Measurements from ENCODE around the gene FTCD.
"Not testable (repeated sequence)": the region's sequence is repeated elsewhere in the genome, so short reads cannot be mapped to it uniquely, and the experiment has no call there.

FTCD gene

DNA sequence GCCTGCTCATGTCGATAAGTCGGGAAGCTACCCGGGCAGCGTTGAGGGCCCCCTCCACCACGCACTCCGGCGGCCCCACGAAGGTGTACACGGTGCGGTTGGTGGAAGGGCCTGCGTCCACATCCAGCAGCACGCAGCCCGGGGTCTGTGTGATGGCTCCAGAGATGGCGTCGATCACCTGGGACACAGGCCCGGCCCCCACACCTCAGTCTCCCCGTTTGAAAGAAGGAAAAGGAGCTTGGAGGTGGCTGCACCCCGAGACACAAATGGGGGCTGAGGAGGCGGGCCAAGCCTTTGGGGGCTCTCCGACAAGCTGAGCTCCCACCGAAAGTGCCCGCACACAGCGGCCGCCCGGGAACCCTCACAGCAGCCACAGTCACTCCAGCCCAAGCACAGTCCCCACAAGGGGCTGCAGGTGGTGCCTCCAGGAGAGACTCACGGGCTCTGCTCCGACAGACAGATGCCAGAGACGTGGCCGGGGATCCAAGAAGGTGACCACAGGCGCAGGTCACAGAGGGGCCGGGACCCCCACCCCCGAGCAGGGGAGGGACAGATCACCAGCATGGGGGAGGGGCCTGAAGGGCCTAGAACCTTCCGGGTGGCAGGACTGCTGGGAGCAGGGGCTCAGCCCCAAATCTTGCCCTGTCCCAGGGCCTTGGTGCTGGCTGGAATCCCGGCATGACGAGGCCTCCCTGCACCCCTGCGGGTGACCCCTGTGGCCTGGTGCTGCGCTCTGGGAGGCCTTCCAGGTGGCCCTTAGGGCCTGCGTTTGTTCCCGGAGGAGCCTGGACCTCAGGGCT, 1.0 kb downstream of the FTCD start:
- H3K4me3 ChIP-seq (ENCODE audit: low read depth, low read length): no peak overlapping the region

DNA sequence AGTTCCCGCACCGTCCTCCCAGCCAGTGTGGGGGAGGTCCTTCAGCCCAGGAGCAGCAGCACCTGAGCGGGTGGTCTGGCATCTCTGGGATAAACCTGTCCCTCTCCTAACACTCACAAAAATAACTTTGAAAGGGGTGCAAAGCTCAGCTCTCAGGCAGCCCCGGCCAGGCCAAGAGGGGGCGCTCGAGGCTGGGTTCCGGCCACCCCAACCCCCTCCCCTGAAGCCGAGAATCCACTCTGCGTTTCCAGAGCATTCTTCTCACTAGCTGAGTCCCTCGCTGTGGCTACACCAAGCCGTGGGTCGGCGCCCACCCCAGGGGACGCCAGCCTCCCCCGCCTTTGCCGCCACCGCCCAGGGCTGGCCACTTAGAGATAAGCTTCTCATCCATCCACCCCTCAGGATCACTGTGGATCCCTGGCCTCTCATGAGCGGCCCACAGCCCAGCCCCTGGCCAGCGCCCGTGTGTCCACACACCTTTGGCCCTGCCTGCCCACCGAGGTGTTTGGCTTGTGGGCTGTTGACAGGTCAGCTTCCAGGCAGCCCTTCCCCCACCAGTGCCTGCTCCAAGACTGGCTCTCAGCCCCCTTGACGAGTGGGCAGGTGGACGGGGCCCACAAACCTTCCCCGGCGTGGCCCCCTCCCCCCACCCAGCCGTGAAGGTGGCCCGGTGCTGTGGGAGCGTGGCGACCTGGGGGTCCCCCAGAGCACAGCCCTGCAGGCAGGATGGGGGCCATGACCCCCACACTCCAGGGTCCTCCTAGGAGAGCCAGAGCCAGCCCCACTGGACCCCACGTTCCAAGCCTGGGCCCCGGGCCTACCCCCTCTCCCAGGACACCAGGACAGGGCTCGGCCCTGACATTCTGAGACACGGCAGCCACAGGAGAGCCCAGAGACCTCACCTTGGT, 1.9 kb downstream of the FTCD start:
- no peak overlapping the region for H3K4me3 ChIP-seq (ENCODE audit: low read depth, low read length)

DNA sequence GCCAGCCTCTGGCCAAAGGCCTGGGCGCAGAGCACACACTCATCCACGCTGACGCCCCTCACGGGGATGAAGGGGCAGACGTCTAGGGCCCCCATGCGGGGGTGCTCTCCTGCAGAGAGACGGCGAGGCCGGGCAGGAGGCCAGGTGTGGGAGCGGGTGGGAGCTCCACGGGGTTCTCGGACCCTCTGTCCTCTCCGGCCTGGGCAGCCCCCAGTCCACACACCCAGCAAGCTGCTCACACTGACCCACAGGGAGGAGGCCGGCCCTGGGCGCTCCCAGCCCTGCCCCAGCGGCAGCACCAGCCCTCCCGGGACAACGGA, 2.5 kb downstream of the FTCD start:
- no peak overlapping the region for H3K4me3 ChIP-seq (ENCODE audit: low read depth, low read length)

DNA sequence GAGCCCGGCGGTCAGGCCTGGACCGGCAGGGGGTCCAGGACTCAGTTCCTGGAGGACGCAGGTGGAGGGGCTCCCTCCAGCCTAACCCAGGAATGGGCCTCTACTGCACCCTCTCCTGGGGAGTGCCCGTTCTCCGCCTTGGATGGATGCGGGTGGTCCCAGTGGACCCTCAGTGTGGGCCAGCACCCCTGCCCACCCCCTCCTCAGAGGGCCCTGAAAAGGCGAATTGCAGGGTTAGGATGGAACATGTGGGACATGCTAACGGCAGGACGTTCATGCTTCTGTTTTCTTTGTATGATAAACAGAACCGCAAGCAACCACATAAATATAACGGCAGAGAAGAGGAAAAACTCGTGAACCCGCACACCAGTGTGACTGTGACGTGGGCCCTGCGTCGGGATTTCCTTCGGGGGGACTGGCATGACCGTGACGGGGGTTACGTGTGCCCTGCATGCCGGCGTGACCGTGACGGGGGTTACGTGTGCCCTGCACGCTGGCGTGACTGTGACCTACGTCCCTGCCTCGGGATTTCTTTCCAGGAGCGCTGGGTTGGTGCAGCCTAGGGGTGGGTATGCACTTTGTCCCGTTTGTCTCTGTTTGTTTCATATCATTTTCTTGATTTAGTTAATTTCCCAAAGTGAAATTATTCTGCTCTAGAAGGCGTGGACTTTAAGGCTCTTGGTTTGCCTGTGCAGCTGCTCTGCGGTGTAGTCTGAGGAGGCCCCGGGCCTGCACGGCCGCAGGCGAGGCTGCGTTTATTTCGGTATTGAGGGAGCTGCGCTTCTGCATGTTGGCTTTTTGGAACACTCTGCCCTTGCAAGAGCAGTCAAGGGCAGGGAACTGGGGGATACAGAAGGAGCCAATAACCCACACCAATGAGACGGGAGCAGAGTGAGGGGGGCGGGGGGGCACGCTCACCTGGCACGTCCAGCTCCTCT, 3.1 kb downstream of the FTCD start:
- no peak overlapping the region for H3K4me3 ChIP-seq (ENCODE audit: low read depth, low read length)

DNA sequence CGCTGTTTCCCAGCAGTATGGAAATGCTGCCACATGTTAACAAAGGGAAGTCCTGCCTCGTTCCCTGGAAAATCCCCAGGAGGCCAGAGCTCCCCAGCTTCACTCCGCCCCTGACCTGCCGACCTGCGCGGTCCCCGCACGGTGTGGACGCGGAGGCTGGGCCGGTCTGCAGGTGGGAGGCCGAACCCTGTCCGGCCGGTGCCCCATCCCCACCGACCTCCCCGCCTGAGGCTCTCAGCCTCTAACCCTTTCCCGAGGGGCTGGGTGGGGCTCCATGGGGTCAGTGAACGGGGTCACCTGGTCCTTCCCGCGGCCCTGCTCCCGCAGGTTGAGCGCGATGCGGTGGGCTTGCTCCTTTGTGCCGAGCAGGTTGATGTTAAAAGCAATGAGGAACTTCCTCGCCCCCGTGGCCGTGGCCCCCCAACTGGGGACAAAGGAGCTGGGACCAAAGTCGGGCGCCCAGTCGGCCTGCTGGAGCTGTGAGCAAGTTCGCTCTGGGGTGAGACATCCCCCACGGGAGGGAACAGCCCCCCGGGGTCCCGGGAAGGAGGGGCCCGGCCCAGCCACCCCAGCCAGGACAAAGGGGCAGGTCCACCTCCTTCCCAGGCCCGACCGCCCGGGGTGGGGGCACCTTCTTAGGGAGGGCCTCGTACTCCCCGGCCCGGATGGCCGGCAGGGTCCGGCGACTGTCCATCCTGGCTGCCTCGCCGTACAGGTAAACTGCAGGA, 4.0 kb downstream of the FTCD start:
- H3K4me3 ChIP-seq (ENCODE audit: low read depth, low read length): no peak overlapping the region

DNA sequence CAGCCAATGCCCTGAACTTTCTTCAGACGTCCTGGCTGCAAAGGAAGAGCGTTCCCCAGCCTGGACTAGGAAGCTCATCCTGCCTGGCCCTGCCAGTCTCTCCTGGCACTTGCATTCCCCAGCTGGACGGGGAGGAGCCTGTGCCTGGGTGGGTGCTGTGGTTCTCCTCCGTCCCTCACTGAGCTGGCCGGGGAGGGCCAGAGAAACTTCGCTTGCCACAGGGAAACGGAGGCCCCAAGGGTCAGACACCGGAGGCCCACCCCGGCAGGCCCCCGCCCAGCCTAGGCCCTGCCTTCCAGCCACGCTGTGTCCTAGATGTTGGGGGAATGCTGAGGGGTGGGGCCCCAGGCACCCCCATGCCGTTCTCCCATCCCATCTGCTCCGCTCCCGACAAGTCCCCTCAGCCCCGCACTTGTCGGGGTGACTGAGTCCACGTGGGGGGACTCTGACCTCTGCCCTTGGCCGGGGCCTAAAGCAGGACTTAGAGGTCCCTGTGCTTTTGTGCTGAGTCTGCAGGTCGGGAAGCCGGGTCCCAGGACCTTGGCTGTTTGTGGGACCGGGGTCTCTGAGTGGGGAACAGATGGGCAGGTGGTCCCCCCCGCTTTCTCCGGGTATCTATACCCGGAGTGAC, 4.8 kb downstream of the FTCD start:
- H3K4me3 ChIP-seq (ENCODE audit: low read depth, low read length): no peak overlapping the region

DNA sequence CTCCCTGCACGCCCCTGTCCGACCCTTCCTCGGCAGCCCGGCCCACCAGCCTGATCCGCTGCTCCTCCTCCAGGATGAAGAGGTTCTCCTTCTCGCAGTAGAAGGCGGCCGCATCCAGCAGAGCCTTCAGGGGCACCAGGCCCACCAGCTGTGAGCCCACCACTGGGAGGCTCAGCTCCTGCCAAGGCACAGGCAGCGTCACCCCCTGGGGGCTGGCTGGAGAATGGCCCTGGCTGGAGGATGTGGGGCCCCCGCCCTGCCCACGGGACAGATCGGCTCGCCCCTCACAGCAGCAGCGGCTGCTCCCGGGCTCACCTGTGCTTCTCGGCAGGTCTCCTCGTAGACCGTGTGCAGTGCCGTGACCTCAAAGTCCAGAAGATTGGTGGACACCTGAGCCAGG, 5.3 kb downstream of the FTCD start:
- H3K4me3 ChIP-seq (ENCODE audit: low read depth, low read length): no peak overlapping the region

DNA sequence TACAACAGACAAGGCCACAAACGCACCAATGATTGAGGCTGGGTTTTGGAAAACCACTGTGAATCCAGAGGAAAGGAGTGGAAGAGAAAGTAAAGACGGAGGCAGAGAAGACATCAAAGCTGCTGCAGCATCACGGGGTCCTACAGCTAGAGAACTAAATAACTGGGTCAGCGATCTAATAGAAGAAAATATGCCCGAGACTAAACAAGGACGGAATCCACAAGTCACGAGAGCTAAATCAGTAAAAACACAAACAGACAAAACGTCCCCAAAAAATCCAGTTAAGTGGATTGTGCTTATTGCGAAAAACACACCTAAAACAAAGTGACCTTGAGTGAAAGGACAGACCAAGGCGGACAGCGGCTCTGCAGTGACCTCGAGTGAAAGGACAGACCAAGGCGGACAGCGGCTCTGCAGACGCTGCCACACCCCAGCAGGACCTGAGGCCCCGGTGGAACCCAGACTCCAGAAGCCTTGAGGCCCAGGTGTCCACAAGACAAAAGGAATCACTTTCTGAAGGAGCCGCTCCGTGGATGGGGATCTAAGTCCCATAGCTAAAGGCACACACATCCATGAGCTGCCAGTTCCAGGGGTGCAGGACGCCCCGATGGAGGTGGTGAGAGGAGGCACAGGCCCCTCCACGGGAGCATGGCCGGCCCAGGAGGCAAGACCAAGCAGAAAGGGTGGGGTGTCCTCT, 6.0 kb downstream of the FTCD start:
- no peak overlapping the region for H3K4me3 ChIP-seq (ENCODE audit: low read depth, low read length)

DNA sequence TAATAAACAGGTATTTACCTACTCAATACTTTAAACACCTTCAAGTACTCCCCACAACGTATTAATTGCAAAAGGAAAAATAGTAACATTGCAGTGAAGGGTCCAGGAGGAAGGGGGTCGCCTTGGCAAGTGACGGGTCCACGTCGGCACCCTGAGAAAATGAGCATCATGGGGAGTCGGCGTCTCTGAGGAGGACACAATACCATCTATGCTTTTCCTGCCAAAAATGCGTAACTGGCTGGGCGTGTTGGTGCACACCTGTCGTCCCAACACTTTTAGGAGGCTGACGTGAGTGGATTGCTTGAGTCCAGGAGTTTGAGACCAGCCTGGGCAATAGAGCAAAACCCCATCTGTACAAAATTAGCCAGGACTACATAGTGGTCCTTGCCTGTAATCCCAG, 7.3 kb downstream of the FTCD start:
- no peak overlapping the region for H3K4me3 ChIP-seq (ENCODE audit: low read depth, low read length)

DNA sequence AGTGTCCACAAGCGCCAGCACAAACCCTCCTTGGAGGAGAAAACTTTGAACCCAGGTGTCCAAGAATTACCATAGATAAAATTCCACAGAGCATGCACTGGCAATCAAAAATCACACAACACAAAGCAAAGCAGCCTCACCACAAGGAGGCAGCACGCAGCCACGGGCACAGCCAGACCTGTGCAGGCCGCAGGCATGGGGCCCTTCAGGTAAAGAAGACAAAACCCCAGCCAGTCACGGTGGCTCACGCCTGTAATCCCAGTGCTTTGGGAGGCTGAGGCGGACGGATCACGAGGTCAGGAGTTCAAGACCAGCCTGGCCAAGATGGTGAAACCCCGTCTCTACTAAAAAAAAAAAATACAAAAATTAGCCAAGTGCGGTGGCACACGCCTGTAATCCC, 8.0 kb downstream of the FTCD start:
- not testable (repeated sequence) for H3K4me3 ChIP-seq (ENCODE audit: low read depth, low read length)

DNA sequence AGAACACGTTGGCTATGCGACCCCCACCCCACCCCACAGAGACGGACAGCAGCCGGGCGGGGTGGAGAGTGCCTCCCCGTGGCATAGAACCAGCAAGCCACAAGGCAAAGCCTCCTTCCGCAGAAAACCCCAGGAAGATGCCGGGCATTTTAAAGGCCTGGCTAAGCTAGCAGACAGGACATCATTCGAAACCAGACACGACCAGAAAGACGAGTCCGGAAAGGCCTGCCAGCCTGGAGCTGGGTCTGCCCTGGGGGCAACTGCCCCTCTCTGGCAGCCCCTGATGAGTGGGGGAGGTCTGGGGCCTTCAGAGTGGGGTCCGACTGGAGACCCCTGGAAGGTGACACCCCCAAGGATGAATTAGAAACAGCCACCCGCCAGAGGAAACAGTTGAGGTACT, 8.5 kb downstream of the FTCD start:
- no peak overlapping the region for H3K4me3 ChIP-seq (ENCODE audit: low read depth, low read length)

DNA sequence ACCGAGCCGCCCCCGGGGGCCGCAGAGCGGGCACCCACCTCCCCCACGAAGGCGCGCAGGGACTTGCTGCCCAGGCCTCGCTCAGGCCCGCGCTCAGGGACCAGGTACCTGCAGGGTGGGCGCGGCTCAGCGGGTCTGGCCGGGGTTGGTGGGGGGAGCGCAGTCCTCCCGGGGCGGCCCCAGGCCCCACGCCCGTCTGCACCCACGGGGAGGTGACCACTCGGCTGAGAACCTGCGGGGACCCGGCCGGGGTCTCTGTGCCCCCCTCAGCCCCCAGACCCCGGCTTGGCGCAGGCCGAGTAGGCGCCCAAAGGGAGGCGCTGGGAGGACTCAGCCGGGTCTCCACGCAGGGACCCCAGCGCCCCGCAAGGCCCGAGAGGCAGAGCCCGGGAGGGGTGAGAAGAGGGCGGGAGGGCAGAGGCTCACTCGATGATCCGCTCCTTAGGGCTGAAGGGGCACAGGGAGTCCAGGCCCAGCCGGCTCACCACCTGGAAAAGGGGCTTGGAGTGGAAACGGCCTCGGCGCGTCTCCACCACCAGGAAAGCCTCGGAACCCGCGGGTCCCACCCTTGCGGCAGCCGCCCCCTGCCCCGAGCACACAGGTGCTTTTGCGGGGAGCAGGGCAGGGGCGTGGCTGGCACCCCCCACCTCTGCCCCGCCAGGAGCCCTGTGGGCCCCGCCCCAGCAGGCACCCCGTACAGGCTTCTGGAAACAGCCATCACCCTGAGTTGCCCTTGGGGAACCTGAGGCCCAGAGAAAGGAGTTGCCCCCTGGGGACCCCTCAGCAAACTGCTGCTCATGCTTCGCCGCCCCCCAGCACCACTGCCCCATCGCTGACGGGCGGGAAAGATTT, 9.3 kb downstream of the FTCD start:
- no peak overlapping the region for H3K4me3 ChIP-seq (ENCODE audit: low read depth, low read length)

DNA sequence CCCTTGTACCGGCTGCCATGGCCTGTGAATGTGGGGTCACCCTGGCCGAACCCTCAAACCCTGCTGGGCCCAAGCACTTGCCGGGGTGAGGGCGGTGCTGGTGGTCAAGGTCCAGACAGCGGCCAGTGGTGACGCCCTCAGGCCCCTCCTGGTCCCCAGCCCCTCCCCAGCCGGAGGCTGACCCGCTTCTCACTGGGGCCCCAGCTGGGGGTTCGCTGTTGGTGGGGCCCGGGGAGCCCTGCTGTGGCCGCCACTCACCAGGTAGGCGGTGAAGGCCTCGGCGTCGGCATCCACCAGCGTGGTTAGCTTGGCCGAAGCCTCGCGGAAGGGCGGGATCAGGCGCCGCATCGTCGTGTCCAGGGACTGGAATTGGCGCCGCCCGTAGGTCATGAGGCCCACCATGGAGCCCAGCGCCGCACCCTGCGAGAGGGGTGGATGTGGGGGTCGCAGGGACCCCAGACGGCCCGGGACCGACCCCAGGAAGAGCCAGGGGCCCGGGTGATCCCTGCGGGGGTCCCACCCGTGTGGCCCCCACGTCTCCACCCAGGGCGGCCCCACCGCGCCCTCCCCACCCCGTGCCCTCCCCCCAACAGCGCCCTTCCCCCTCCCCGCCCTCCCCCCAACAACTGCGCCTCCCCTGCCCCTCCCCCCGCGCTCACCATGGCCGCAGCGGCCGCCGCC, 10.1 kb downstream of the FTCD start:
- H3K4me3 ChIP-seq (ENCODE audit: low read depth, low read length): no peak overlapping the region

DNA sequence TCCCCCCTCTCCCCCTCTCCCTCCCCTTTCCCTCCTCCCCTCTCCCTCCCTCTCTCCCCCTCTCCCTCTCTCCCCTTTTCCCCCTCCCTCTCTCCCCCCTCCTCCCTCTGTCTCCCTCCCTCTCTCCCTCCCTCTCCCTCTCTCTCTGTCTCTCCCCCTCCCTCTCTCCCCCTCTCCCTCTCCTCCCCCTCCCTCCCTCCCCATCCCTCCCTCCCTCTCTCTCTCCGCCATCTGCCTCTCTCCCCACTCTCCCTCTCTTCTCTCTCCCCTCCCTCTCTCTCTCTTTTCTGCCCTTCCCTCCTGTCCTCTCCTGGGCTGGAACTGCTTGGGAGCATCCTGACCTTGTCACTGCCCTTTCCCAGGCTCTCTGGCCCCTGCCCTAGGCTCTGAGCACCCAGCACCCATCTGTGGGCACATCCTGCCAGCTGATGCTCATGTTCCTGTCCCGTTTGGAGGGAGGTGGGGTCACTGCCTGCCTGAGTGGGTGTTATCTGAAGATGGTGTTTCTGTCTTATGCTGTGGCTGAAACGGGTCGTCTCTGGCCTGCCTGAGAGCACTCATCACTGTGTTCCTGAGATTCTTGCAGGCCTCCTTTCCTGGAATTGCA, 10.8 kb downstream of the FTCD start:
- H3K4me3 ChIP-seq (ENCODE audit: low read depth, low read length): no peak overlapping the region

DNA sequence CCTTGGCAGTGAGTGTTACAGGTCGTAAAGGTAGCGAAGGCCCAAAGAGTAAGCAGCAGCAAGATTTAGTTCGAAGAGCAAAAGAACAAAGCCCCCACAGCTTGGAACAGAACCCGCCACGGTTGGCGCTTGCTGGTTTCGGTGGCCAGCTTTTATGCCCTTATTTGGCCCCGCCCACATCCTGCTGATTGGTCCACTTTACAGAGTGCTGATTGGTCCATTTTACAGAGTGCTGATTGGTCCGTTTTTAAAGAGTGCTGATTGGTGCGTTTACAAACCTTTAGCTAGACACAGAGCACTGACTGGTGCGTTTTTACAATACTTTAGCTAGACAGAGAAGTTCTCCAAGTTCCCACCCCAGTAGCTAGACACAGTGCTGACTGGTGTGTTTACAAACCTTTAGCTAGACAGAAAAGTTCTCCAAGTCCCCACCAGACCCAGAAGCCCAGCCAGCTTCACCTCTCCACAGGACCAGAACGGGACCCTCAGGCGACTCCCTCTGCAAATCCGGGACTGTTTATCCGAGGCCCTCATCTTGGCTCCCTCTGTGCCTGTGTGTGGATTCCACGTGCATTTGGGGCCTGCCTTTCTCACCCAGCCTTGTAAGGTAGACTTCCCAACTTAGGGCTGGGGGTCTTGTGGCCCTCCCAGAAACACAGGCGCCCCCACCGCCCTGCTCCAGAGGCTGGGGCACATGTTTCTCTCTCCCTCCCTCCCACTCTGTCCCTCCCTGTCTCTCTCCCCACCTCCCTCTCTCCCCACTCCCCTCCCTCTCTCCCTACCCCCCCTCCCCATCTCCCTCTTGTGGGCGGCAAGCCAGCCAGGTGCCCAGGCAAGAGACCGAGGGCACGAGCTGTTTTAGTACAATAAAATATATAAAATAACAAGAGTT, 12.6 kb downstream of the FTCD start:
- H3K4me3 ChIP-seq (ENCODE audit: low read depth, low read length): no peak overlapping the region

DNA sequence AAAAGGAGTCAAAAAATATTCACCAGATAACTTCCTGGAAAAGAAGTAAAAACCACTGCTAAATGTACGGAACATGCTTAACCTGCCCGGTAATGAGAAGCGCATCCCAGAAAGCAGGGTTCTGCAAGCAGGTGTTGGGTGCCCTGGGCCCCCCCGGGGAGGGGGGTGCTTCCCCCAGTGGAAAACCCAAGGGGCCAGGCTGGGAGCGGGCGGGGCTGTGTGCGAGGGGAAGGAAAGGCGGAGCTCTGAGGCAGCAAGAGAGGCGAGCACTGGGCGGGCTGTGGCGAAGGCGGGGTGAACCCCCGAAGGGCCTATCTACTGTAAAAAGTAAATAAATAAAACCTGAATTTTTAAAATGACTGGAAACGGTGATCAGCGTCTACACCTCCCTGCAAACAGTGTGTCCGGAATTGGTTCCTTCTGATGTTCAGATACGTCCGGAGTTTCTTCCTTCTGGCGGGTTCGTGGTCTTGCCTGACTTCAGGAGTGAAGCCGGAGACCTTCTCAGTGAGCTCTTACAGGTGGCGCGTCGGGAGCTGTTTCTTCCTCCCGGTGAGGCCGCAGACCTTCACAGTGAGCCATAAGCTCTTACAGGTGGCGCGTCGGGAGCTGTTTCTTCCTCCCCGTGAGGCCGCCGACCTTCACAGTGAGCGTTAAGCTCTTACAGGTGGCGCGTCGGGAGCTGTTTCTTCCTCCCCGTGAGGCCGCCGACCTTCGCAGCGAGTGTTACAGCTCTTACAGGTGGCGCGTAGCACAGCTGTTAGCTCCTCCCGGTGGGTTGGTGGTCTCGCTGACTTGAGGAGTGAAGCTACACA, 13.4 kb downstream of the FTCD start:
- no peak overlapping the region for H3K4me3 ChIP-seq (ENCODE audit: low read depth, low read length)

Data from iPS-11a (cell line).